Brain microvascular endothelial cell (primary cell): ENCODE results near the gene CCDC190.
"Not testable (repeated sequence)": the region's sequence is repeated elsewhere in the genome, so short reads cannot be mapped to it uniquely, and the experiment has no call there.

Experiments used
- DNase-seq: peaks from one replicate; pipeline ENCODE4 v3.0.0-alpha.2; 2020
- H3K27ac ChIP-seq: fragments of 250-450 bp; sonication (Bioruptor Pico); 2 replicates; pipeline ENCODE4 v1.5.1; 2020; ENCODE audit warnings: mild to moderate bottlenecking, moderate library complexity
- H3K27me3 ChIP-seq: fragments of 250-450 bp; sonication (Bioruptor Pico); replicated peaks from 2 replicates; pipeline ENCODE4 v1.5.1; 2020; ENCODE audit warnings: mild to moderate bottlenecking
- H3K36me3 ChIP-seq: fragments of 250-450 bp; sonication (Bioruptor Pico); replicated peaks from 2 replicates; pipeline ENCODE4 v1.5.1; 2020; ENCODE audit warnings: mild to moderate bottlenecking
- H3K4me3 ChIP-seq: 2 replicates; pipeline ENCODE4 v1.5.1; 2011; ENCODE audit warnings: low read depth, mild to moderate bottlenecking, control low read depth, low read length, moderate library complexity
- CTCF ChIP-seq: IDR thresholded peaks from 2 replicates; pipeline ENCODE4 v1.5.1; 2011; ENCODE audit warnings: low read depth, mild to moderate bottlenecking, moderate library complexity, low read length, control low read depth, inconsistent platforms; ENCODE audit errors: missing control alignments
- in situ Hi-C: cut with HindIII; loops from 2 replicates; pipeline ENCODE4 v1.10.0; 2017; ENCODE audit warnings: low sequenced_read_pairs, low pct_ligation_motif_present

CCDC190 gene

GRCh38 chr1:162832470-162832869 lies 28.5 kb downstream of the CCDC190 start:
- Histone ChIP-seq H3K36me3 (no peaks in the 10 kb centered on the region), H3K4me3 (no peak overlapping the region), H3K27ac (no peak overlapping the region), H3K27me3 (no peaks in the 10 kb centered on the region)
- TF ChIP-seq CTCF = no peak
- in situ Hi-C loops = loop anchor here (25.0 kb wide), 1 partner anchor 355 kb away; no protein-coding TSS in a partner anchor
- no peak for DNase-seq

- DNase-seq = no peak
- no peak for TF ChIP-seq CTCF
- H3K27me3 ChIP-seq = no peaks in the 10 kb centered on the region
- in situ Hi-C loops = loop anchor here (25.0 kb wide), 1 partner anchor 358 kb away; no protein-coding TSS in a partner anchor
- no peaks in the 10 kb centered on the region for H3K36me3 ChIP-seq
- no peak overlapping the region for H3K27ac ChIP-seq
- H3K4me3 ChIP-seq = no peak overlapping the region
These were observed 31.7 kb downstream of the CCDC190 start for GRCh38 chr1:162829268-162829667.

GRCh38 chr1:162823771-162824525 lies 37.0 kb downstream of the CCDC190 start:
- Histone ChIP-seq H3K27me3 (no peaks in the 10 kb centered on the region), H3K4me3 (no peak overlapping the region), H3K27ac (no peak overlapping the region), H3K36me3 (no peaks in the 10 kb centered on the region)
- TF ChIP-seq CTCF = no peak
- in situ Hi-C loops = no loop called here
- no peak for DNase-seq

GRCh38 chr1:162823231-162823630 lies 37.7 kb downstream of the CCDC190 start:
- in situ Hi-C loops = no loop called here
- no peak for TF ChIP-seq CTCF
- Histone ChIP-seq H3K27ac (no peak overlapping the region), H3K36me3 (no peaks in the 10 kb centered on the region), H3K27me3 (no peaks in the 10 kb centered on the region), H3K4me3 (no peak overlapping the region)
- no peak for DNase-seq

- no peak overlapping the region for H3K27ac ChIP-seq
- peak overlapping the region; percentile 63 for H3K4me3 ChIP-seq
- H3K27me3 ChIP-seq = no peaks in the 10 kb centered on the region
- no peak for DNase-seq
- no peaks in the 10 kb centered on the region for H3K36me3 ChIP-seq
- peak; percentile 18 for TF ChIP-seq CTCF
- in situ Hi-C loops = no loop called here
These were observed 38.4 kb downstream of the CCDC190 start for GRCh38 chr1:162822391-162823200.

- DNase-seq, H3K27ac ChIP-seq, H3K4me3 ChIP-seq, H3K36me3 ChIP-seq, in situ Hi-C loops, H3K27me3 ChIP-seq: not testable (repeated sequence)
These were observed 42.3 kb downstream of the CCDC190 start for GRCh38 chr1:162818666-162819065.

- in situ Hi-C loops, H3K4me3 ChIP-seq, DNase-seq, H3K27me3 ChIP-seq, H3K27ac ChIP-seq, H3K36me3 ChIP-seq: not testable (repeated sequence)
These were observed 42.8 kb downstream of the CCDC190 start for GRCh38 chr1:162818136-162818535.

GRCh38 chr1:162812357-162812756 lies 48.6 kb downstream of the CCDC190 start:
- H3K27ac ChIP-seq, H3K4me3 ChIP-seq, H3K27me3 ChIP-seq, DNase-seq, H3K36me3 ChIP-seq, in situ Hi-C loops: not testable (repeated sequence)

- DNase-seq, H3K4me3 ChIP-seq, H3K27me3 ChIP-seq, H3K27ac ChIP-seq, H3K36me3 ChIP-seq, in situ Hi-C loops: not testable (repeated sequence)
These were observed 53.5 kb downstream of the CCDC190 start for GRCh38 chr1:162807503-162807902.
